DOHH2 (cell line): ENCODE measurements around the gene EPB41L1.

ENCODE experiments used
- H3F3A ChIP-seq: fragments of 200-600 bp; sonication (generic), shearing (Covaris generic); 2 replicates; pipeline ENCODE4 v1.6.0; 2016; ENCODE audit warnings: antibody characterized with exemption, mild to moderate bottlenecking; ENCODE audit not compliant: control insufficient read depth, insufficient read depth
- H3K27ac ChIP-seq: fragments of 200-600 bp; sonication (generic); 2 replicates; pipeline ENCODE4 v1.5.1; 2014; ENCODE audit warnings: low read depth, mild to moderate bottlenecking, low read length, moderate library complexity
- H3K27me3 ChIP-seq: fragments of 200-600 bp; sonication (generic); 2 replicates; pipeline ENCODE4 v1.6.1; 2014; ENCODE audit warnings: mild to moderate bottlenecking, low read length, mixed read lengths; ENCODE audit not compliant: control insufficient read depth
- H3K36me3 ChIP-seq: fragments of 200-600 bp; sonication (generic); 2 replicates; pipeline ENCODE4 v1.6.1; 2014; ENCODE audit warnings: mild to moderate bottlenecking, low read length, moderate library complexity, mixed read lengths; ENCODE audit not compliant: control insufficient read depth
- H3K4me1 ChIP-seq: fragments of 200-600 bp; sonication (generic); 2 replicates; pipeline ENCODE4 v1.6.1; 2014; ENCODE audit warnings: mild to moderate bottlenecking, low read length, mixed read lengths; ENCODE audit not compliant: control insufficient read depth
- H3K4me2 ChIP-seq: fragments of 200-600 bp; sonication (generic); 2 replicates; pipeline ENCODE4 v1.6.0; 2014; ENCODE audit warnings: mild to moderate bottlenecking, low read length, moderate library complexity
- H3K4me3 ChIP-seq: fragments of 200-600 bp; sonication (generic); 2 replicates; pipeline ENCODE4 v1.5.1; 2014; ENCODE audit warnings: mild to moderate bottlenecking, low read length, mixed read lengths
- H3K79me2 ChIP-seq: fragments of 200-600 bp; sonication (generic); 2 replicates; pipeline ENCODE4 v1.6.1; 2014; ENCODE audit warnings: mild to moderate bottlenecking, low read length, mixed read lengths; ENCODE audit not compliant: control insufficient read depth
- H3K9me2 ChIP-seq: fragments of 200-600 bp; sonication (generic); replicated peaks from 2 replicates; pipeline ENCODE4 v1.6.1; 2014; ENCODE audit warnings: mild to moderate bottlenecking, low read length, mixed read lengths; ENCODE audit not compliant: control insufficient read depth
- H3K9me3 ChIP-seq: fragments of 200-600 bp; sonication (generic); 2 replicates; pipeline ENCODE4 v1.6.1; 2014; ENCODE audit warnings: antibody characterized with exemption, low read length, mixed read lengths; ENCODE audit not compliant: control insufficient read depth, insufficient read depth
- H4K20me1 ChIP-seq: fragments of 200-600 bp; sonication (generic); 2 replicates; pipeline ENCODE4 v1.6.0; 2014; ENCODE audit warnings: low read depth, mild to moderate bottlenecking, antibody characterized with exemption, low read length, moderate library complexity; ENCODE audit not compliant: control insufficient read depth, insufficient read depth
- EZH2phosphoT487 ChIP-seq: fragments of 200-600 bp; sonication (generic); IDR thresholded peaks from 2 replicates; pipeline ENCODE4 v1.6.1; 2017; ENCODE audit warnings: borderline replicate concordance, mild to moderate bottlenecking, antibody characterized with exemption, low read length, moderate library complexity, mixed read lengths
- TF ChIP-seq, protein P1 (sequence below): fragments of 200-600 bp; sonication (generic); IDR thresholded peaks from one replicate; pipeline ENCODE4 v1.5.1; 2014; ENCODE audit warnings: antibody characterized with exemption, mild to moderate bottlenecking, low read depth, low read length; ENCODE audit not compliant: poor library complexity, severe bottlenecking

The EPB41L1 gene

DNA sequence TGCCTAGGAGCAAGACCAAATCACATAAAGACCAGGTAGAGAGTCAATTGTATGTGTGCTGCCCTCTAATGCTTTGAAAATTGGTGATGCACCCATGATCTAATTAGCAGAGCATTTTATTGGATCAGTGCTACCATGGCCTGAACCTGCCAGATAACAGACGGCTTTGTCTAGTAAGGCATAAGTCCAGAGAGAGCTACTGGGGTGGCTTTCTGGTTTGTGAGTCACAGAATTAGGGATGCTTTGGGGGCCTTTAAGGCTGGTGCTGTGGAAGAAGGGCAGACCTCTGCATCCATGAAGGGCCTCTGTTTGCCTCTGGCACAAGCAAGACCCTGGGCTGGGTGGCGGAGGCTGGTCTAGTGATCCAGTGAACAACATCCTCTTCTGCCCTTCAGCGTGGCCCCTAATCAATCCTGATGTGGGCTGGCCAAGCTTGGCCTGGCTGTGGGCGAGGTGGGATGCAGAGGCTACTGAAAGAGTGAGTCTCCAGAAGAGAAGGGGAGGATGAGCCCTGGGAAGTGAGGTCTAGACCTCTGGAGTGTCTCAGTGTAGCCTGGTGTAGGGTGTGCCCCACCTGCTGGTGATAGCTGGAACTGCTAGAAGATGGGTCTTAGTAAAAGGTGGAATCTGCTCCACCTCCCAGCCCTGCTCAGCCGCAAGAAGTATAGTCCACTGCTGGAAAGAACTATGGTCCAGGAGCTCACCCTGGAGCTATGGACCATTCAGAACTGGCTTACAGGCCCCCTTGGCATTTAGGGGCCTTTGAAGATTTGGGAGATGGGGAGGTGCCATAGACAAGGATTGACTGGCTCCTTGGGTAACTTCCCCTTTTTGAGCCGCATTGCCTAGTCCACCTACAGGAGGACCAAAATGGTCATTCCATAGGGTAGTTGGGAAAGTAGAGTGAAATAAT, 45.1 kb downstream of the EPB41L1 start:
- Histone ChIP-seq H3K4me3 (no peak overlapping the region), H4K20me1 (no peaks in the 10 kb centered on the region), H3K27me3 (peaks cover 45% of the 10 kb centered on the region), H3K27ac (no peak overlapping the region), H3F3A (no peaks in the 10 kb centered on the region), H3K9me3 (no peaks in the 10 kb centered on the region), H3K4me2 (no peak overlapping the region), H3K79me2 (no peaks in the 10 kb centered on the region), H3K36me3 (no peaks in the 10 kb centered on the region), H3K9me2 (no peaks in the 10 kb centered on the region), H3K4me1 (no peaks in the 10 kb centered on the region)
- TF ChIP-seq, protein P1, sequence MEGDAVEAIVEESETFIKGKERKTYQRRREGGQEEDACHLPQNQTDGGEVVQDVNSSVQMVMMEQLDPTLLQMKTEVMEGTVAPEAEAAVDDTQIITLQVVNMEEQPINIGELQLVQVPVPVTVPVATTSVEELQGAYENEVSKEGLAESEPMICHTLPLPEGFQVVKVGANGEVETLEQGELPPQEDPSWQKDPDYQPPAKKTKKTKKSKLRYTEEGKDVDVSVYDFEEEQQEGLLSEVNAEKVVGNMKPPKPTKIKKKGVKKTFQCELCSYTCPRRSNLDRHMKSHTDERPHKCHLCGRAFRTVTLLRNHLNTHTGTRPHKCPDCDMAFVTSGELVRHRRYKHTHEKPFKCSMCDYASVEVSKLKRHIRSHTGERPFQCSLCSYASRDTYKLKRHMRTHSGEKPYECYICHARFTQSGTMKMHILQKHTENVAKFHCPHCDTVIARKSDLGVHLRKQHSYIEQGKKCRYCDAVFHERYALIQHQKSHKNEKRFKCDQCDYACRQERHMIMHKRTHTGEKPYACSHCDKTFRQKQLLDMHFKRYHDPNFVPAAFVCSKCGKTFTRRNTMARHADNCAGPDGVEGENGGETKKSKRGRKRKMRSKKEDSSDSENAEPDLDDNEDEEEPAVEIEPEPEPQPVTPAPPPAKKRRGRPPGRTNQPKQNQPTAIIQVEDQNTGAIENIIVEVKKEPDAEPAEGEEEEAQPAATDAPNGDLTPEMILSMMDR, result peak; percentile 92
- no peak for TF ChIP-seq EZH2phosphoT487

DNA sequence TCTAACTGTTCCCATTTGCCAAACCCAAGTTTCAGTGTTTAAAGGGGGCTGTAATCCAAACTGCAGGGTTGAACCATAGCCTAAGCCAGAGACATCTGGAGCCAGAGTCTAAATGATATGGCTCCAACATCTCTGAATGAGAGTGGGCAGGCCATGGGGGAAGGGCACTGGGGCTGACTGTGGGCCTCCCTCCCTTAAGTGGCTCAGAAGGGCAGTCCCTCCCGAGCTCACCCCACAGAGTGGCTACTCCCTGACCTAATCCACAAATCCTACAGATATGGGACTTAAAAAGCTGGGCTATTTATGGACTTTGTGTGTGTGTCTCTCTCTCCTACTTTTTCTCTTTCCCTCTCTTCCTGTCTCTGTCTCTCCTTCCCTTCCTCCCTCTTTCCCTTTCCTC, 45.9 kb downstream of the EPB41L1 start:
- no peak overlapping the region for H3K4me2 ChIP-seq
- H3K4me1 ChIP-seq, result no peaks in the 10 kb centered on the region
- no peaks in the 10 kb centered on the region for H3K9me3 ChIP-seq
- H3F3A ChIP-seq, result no peaks in the 10 kb centered on the region
- no peaks in the 10 kb centered on the region for H3K9me2 ChIP-seq
- H3K4me3 ChIP-seq, result no peak overlapping the region
- TF ChIP-seq, protein P1, result no peak
- TF ChIP-seq EZH2phosphoT487, result no peak
- no peaks in the 10 kb centered on the region for H4K20me1 ChIP-seq
- peaks cover 47% of the 10 kb centered on the region for H3K27me3 ChIP-seq
- no peaks in the 10 kb centered on the region for H3K36me3 ChIP-seq
- H3K27ac ChIP-seq, result no peak overlapping the region
- H3K79me2 ChIP-seq, result no peaks in the 10 kb centered on the region

DNA sequence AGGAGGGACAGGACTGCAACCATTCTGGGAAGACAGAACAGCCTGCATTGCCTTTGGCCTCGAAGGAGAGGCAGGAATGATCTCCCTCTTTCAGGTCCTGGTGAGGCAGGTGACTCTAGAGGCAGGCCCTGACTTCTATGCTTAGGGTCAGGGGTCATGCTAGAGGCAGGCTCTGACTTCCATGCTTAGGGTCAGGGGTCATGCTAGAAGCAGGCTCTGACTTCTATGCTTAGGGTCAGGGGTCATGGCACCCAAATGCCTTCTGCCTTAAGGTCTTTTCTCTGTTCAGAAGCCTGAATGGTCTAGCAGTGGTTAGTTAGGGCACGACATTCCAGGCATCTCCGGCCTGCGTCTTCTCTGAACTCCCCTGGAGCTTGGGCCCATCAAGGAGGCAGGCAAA, 46.7 kb downstream of the EPB41L1 start:
- no peaks in the 10 kb centered on the region for H4K20me1 ChIP-seq
- no peaks in the 10 kb centered on the region for H3K36me3 ChIP-seq
- H3K4me1 ChIP-seq, result no peaks in the 10 kb centered on the region
- H3K4me2 ChIP-seq, result no peak overlapping the region
- no peak overlapping the region for H3K27ac ChIP-seq
- no peaks in the 10 kb centered on the region for H3K9me2 ChIP-seq
- H3K4me3 ChIP-seq, result no peak overlapping the region
- no peaks in the 10 kb centered on the region for H3K79me2 ChIP-seq
- H3F3A ChIP-seq, result no peaks in the 10 kb centered on the region
- peaks cover 43% of the 10 kb centered on the region for H3K27me3 ChIP-seq
- H3K9me3 ChIP-seq, result no peaks in the 10 kb centered on the region
- TF ChIP-seq, protein P1, result no peak
- TF ChIP-seq EZH2phosphoT487, result no peak
